ENCODE results near the gene RGS5.

DNA sequence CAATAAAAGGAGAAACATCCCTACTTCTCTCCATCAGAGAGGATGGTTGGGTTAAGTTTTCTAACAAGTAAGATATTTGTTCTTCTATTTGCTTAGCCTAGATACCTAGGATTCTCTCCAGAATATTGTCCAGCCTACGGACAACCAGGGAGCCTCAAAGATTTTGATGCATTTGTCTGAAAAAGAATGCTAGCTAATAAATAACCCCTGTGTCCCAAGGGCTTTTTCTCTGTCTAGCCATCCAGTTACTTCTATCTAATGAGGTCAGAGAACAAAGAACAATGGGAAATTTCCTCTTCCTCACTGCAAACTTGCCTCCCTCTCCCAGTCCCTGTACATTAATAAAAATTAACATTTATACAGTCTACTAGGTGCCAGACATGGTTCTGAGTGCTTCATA lies 810 bp downstream of the RGS5 start:
- TF ChIP-seq EZH2phosphoT487 (IDR thresholded peaks at IDR 0.05; ENCODE audit: low read length): no peak
- TF ChIP-seq, protein P1, sequence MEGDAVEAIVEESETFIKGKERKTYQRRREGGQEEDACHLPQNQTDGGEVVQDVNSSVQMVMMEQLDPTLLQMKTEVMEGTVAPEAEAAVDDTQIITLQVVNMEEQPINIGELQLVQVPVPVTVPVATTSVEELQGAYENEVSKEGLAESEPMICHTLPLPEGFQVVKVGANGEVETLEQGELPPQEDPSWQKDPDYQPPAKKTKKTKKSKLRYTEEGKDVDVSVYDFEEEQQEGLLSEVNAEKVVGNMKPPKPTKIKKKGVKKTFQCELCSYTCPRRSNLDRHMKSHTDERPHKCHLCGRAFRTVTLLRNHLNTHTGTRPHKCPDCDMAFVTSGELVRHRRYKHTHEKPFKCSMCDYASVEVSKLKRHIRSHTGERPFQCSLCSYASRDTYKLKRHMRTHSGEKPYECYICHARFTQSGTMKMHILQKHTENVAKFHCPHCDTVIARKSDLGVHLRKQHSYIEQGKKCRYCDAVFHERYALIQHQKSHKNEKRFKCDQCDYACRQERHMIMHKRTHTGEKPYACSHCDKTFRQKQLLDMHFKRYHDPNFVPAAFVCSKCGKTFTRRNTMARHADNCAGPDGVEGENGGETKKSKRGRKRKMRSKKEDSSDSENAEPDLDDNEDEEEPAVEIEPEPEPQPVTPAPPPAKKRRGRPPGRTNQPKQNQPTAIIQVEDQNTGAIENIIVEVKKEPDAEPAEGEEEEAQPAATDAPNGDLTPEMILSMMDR (IDR thresholded peaks at IDR 0.05; ENCODE audit: low read length): no peak
- no peak for TF ChIP-seq EZH2 (optimal IDR thresholded peaks at IDR 0.05; ENCODE audit: low read depth, low read length)
